ENCODE measurements around the gene APOBEC3G. TPM values are rescaled to one million over a fixed set of nuclear protein-coding genes. Genes with fewer than 3 reads are reported as not detected.

APOBEC3G gene
- total and polyA plus RNA-seq, 2 experiments from 2014 or later, result 2.1 to 3.3 TPM

GRCh38 chr22:39115570-39115969 lies 38.5 kb downstream of the APOBEC3G start:
- peaks cover 12% of the 10 kb centered on the region for H3K27me3 Mint-ChIP-seq (ENCODE audit: insufficient read depth, low read depth, poor library complexity)
- Histone ChIP-seq H4K20me1 (replicated peaks; ENCODE audit: insufficient read depth) (no peaks in the 10 kb centered on the region), H3K4me2 (peak overlapping the region; percentile 65), H3K36me3 (ENCODE audit: insufficient read depth) (no peaks in the 10 kb centered on the region), H3F3A (replicated peaks; ENCODE audit: low read depth) (peaks cover 14% of the 10 kb centered on the region), H3K9me2 (ENCODE audit: insufficient read depth) (no peaks in the 10 kb centered on the region), H3K27ac (ENCODE audit: low read depth) (no peak overlapping the region), H3K4me1 (ENCODE audit: insufficient read depth) (peaks cover 18% of the 10 kb centered on the region), H3K4me3 (peak overlapping the region; percentile 24; the same call in 1 of the 2 replicates), H3K79me2 (replicated peaks; ENCODE audit: insufficient read depth) (no peaks in the 10 kb centered on the region), H2AFZ (no peak overlapping the region), H3K27me3 (ENCODE audit: insufficient read depth) (peaks cover 37% of the 10 kb centered on the region)
- H3K4me1 Mint-ChIP-seq, result peaks cover 42% of the 10 kb centered on the region
- H3K27ac Mint-ChIP-seq, result no peak overlapping the region
- TF ChIP-seq NANOG (IDR thresholded peaks at IDR 0.05; ENCODE audit: borderline replicate concordance) (no peak), CREB1 (CRISPR knock-in tag; IDR thresholded peaks at IDR 0.05; ENCODE audit: low read depth) (no peak), EZH2phosphoT487 (IDR thresholded peaks at IDR 0.05; ENCODE audit: unreplicated experiment) (no peak), CTCF (conservative IDR thresholded peaks at IDR 0.05; ENCODE audit: low read depth in 2 of 2) (no peak), EZH2 (IDR thresholded peaks at IDR 0.05; ENCODE audit: low read depth, unreplicated experiment) (no peak), ZNF462 (CRISPR knock-in tag; IDR thresholded peaks at IDR 0.05) (no peak)
- TF ChIP-seq, protein P1, sequence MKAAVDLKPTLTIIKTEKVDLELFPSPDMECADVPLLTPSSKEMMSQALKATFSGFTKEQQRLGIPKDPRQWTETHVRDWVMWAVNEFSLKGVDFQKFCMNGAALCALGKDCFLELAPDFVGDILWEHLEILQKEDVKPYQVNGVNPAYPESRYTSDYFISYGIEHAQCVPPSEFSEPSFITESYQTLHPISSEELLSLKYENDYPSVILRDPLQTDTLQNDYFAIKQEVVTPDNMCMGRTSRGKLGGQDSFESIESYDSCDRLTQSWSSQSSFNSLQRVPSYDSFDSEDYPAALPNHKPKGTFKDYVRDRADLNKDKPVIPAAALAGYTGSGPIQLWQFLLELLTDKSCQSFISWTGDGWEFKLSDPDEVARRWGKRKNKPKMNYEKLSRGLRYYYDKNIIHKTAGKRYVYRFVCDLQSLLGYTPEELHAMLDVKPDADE (IDR thresholded peaks at IDR 0.05), result no peak
- no peak overlapping the region for H3K4me3 Mint-ChIP-seq
- H3K9me3 Mint-ChIP-seq, result no peaks in the 10 kb centered on the region
- DNase-seq (ENCODE audit: low spot score) (no peak), ATAC-seq (no peak)
- no peaks in the 10 kb centered on the region for H3K36me3 Mint-ChIP-seq (ENCODE audit: low read depth)
